Measurements from ENCODE around the gene MEF2A.

Gene MEF2A

DNA sequence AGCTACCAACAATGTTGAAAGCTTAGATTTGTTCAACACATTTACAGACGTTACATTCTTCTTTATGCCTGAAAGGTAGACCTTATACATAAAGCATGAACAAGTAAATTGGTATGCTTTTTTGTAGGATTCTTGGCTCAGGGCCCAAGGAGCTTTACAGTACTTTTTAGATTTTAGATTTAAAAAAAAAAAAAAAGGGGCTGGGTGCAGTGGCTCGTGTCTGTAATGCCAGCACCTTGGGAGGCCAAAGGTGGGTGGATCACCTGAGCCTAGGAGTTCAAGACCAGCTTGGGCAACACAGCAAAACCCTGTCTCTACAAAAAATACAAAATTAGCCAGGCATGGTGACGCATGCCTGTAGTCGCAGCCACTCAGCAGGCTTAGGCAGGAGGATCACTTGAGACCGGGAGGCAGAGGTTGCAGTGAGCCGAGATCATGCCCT is 39.7 kb downstream of the MEF2A start:
- DNase-seq (ENCODE audit: low read depth in 2 of 2, low spot score in 1 of 2) = no peak

DNA sequence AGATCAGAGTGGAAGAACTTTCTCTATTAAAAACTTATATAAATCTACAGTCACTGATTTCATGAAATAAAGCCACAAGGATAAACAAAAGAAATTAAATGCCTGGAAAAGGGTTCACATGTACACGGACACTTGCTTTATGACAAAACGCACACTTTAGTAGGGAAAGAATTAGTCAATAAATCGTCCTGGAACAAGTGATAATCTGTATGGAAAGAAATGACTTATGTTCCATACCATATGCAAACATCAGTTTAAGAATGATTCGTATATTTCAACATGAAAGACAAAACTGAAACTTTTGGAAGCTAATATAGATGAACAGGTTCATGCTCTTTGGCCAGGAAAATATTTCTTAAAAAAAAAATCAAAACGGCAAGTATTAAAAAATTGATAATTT is 40.2 kb downstream of the MEF2A start:
- DNase-seq (ENCODE audit: low read depth in 2 of 2, low spot score in 1 of 2) = no peak

DNA sequence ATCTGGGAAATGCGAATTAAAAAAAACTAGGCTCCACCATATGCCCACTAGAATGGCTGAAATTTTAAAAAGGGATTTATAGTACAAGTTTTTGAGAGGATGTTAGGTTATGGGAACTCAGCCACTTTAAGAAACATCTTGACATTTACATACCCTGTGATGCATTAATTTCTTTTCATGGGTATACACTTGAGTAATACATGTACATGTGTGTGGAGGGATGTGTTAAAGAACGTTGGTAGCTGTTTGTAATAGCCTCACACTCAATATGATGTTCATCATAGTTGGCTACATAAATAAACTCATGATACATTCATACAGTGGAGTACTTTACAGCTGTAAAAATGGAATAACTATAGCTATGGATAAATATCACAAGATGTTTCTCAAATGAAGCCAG is 40.9 kb downstream of the MEF2A start:
- DNase-seq (ENCODE audit: low read depth in 2 of 2, low spot score in 1 of 2) = no peak

DNA sequence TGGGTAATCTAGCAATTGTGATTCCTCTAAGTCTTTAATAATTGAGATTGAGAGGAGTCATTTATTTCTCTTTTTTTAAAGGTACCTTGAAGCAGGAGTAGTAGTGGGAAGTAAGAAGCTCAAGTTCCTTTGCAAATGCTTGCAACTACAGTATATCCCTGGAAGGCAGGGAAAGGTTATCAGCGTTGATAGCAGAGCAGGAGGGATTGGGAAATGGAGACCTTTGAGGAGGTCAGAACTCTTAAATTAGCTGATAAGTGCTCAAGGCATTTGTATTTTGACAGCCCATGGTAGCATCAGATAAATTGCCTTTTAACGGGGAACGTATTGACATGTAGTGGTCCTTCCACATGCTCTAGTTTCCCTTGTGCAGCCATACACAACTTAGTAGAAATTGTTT is 47.7 kb downstream of the MEF2A start:
- DNase-seq (ENCODE audit: low read depth in 2 of 2, low spot score in 1 of 2) = no peak

DNA sequence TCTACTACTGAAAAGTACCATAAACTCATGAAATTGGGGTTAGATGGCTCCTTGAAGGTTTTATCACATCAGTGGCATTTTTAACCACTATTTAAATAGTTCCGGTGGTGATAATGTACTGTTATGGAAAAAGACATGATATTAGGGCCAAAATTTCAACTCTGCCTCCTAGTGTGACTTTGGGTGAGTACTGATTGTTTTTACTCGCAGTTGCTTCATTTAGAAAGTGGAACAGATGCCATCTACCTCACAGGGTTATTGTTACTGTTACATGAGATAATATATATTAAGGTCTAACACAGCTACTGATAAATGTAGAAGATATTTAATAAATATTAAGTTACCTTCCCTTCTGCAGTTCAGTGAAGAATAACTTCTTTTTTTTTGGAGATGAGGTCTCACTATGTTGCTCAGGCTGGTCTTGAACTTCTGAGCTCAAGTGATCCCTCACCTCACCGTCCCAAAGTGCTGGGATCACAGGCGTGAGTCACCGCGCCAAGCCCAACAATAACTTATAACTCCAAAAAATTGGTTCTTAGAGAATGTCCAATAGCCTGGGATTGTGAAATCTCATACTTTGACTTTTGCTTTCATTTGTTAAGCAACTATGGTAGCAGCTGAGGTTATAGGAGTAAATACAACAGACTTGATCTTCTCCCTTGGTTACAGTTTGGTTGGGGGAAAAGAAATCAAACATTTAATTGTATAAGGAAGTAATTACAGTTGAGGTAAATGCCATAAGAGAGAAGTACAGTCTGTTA is 48.3 kb downstream of the MEF2A start:
- no peak for DNase-seq (ENCODE audit: low read depth in 2 of 2, low spot score in 1 of 2)

DNA sequence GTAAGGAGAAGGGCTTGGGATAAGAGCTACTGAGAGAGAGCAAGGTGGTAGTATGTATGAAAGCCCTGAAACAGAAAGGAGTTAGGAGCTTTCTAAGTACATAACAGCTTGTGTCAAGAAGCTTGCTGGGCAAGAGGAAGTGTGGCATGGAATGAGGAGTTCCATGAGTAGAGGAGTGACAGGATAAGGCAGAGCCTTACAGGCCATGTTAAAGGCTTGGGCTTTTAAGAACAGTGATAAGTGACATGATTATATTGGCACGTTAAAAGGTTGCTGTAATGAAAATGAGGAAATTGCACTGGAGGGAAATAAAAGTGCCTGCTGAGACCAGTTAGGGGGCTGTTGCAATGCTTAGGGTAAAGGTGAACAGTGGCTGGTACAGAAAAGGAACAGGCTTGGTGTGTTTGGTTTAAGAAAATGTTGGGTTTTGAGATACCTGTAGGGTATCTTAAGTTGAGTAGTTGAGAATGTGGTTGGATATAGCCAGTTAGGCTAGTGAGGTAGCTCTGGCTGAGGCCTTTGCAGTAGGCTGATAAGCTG is 49.0 kb downstream of the MEF2A start:
- no peak for DNase-seq (ENCODE audit: low read depth in 2 of 2, low spot score in 1 of 2)

DNA sequence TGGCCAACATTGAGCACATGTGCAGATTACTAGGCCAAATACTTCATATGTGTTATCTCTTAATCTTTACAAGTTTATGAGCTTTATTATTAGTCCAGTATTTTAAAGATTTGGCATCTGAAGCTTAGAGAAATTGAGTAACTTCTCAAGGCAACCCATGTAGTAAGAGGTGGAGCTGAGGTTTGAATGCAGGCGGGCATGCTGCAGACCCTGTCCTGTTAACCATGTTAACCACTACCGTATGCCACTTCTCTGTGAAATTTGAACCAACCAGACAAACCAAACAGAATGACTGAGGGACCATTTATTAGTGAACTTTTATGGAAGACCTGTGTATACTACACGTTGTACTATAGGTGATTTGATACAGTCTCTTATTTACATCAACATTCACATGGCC is 49.7 kb downstream of the MEF2A start:
- DNase-seq (ENCODE audit: low read depth in 2 of 2, low spot score in 1 of 2) = no peak

DNA sequence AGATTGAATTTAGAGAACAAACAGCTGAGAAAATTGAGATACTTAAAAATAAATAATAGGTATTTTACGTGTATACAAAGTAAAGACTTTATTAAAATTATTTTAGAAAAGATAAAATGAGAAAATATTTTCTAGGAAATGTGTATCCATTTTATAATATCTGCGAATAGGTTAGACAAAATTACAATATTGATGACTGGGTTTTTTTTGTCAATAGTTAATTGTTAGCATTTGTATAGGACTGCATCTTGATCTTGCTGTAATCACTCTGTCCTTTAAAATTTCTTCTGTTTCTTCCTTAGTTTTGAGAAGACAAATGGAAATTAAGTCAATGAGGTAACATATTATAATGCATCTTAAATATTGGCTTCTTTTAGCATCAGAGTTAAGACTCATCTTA is 50.3 kb downstream of the MEF2A start:
- no peak for DNase-seq (ENCODE audit: low read depth in 2 of 2, low spot score in 1 of 2)

DNA sequence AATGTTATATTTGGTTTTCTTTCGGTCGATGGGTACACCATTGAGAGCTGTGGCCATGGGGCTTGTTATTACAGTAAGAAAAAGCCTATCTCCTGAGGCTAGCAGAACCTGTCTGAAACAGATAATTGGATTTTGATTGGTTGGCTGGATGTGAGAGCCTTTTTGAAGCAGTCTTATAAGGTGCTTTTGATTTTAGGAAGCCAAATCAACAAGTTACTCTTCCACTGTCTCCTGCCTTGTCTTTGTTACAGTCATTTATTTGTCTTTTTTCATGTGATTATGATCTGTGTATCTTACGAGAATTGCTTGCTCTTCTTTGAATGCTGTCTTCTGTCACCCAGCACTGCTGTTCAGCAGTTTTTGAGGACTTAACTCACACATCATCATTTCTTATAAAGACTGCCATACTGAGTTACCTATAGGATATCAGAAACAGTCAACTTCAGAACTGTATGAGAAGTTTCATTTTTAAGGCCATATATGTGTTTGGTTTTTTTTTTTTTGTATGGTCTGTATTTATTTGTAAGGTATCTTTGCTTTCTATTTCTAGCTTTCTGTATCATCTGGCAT is 51.1 kb downstream of the MEF2A start:
- no peak for DNase-seq (ENCODE audit: low read depth in 2 of 2, low spot score in 1 of 2)

DNA sequence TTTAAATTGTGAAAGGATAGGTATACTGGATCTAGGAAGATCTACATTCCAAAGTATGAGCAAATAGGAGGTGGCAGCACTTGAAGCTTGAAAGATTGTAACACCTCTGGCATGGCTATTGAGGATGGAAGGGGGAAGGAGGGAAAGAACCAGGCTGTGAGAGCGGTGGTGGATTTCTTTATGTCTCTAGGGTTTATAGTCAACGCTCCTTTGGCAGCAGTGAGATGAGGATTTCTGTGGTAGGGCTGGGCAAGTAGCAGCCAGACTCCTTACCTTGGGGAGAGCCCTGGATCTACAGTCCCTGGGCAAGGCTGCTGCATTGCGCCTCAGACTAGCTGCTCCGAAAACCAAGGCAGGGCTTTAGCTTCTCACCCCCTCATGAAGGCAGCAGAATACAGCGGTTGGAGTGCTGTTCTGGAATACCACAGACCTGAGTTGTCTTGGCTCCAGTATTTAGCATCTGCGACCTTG is 53.2 kb downstream of the MEF2A start:
- no peak for DNase-seq (ENCODE audit: low read depth in 2 of 2, low spot score in 1 of 2)

DNA sequence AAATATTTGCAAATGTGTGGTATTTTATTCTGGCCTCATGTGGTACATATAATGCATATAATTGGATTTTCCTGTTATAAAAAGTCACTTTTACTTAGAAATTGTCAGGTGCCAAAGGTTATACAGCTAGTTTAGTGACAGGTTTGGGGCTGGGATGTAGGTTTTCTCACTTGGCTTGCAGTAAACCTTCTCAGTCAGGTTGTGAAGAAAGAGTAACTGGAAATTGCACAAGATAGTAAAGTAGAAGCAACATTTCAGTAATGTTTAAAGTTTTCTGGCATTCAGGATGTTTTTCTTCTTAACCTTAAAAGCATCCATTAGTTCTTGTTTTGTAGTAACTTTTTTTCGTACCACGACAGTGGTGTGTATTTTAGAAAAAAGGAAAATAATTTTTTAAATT is 53.9 kb downstream of the MEF2A start:
- DNase-seq (ENCODE audit: low read depth in 2 of 2, low spot score in 1 of 2) = no peak

DNA sequence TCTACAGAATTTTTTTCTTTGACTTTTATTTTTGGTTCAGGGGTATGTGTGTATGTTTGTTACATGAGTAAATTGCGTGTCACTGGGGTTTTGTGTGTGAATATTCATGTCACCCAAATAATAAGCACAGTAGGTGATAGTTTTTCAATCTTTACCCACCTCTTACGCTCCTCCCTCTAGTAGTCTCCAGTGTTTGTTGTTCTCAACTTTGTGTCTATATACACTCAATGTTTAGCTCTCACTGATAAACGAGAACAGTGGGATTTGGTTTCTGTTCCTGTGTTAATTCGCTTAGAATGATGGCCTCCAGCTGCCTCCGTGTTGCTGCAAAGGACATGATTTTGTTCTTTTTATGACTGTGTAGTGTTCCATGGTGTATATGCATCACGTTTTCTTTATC is 54.4 kb downstream of the MEF2A start:
- no peak for DNase-seq (ENCODE audit: low read depth in 2 of 2, low spot score in 1 of 2)

DNA sequence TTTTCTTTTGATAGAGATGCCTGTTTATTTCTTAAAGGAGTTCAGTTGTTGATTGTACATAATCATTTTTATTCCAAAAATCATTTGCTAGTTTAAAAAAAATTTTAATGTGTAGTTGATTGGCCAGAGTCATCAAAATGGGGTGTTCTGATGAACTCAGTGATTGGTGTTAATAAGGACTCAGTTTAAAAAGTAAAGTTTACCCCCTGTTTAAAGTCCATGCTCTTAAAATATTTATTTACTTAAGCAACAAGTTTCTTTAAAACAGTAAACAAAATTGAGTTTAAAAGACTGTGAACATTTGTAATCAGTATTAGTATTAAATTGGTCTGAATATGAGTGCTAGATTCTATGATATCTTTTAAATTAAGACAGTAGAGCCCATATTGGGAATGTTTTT is 56.0 kb downstream of the MEF2A start:
- no peak for DNase-seq (ENCODE audit: low read depth in 2 of 2, low spot score in 1 of 2)

DNA sequence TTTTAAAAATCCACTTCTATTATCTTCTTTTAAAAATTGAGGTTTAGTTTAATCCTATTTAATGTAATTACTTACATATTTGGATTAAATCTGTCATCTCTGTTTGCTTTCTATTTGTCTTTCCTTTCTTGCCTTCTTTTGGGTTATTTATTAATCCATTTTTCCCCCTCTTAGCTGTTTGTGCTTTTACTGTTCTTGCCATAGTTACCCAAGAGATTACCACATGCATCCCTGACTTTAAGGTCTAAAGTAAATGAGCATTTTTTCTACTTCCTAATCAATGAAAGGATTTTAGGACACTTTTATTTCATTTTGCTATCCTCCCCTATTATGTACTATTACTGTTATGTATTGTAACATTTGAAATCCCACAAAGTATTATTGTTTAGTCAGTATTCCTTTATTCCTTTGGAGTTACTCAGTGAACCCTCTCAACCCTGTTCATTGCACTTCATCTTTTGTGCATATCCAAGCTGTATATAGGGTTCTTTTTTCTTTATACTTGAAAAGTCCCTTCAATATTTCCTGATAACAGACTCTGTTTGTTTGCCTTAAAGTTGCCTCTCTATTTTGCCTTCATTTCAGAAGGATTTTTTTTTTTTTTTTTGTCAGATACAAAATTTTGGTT is 62.7 kb downstream of the MEF2A start:
- DNase-seq (ENCODE audit: low read depth in 2 of 2, low spot score in 1 of 2) = no peak

DNA sequence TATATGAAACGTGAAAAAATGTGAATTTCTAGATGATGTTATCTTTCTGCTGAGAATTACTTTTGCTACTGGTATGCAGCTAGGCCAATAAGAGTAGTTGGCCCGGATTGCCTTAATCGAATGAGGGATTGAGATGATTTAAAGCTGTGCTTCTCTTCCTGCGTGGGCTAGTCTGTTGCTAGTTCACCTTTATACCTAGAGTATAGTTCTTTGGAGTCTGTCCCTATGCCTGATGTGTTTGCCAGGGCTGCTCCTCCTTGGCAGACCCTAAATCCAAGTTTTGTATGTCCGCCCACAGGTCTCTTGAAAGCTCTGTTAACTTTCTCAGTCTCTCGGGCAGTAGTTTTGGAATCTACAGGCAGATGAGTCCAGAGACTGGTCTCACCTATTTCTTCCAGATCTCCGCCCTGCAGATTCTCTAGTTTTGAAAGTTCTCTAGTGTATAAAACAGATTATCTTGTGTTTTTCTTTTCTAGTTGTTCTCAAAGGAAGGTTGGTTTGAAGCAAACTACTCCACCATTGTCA is 64.9 kb downstream of the MEF2A start:
- no peak for DNase-seq (ENCODE audit: low read depth in 2 of 2, low spot score in 1 of 2)

DNA sequence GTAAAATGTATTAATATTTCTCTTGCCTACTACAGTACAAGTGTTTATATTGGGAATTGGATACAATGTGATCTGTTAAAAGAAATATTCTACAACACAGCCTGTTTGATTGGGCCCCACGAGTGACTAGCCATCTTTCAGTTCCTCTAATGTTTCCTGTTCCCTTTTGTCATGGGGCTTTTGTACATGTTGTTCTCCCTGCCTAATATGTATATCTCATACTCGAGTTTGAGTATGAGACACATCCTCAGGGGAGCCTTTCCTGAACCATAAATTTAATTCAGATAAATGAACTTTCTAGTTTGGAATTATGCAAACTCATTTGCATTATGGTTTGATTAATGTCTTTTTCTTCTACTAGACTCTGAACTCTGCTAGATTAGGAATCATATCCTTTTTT is 65.5 kb downstream of the MEF2A start:
- DNase-seq (ENCODE audit: low read depth in 2 of 2, low spot score in 1 of 2) = no peak

DNA sequence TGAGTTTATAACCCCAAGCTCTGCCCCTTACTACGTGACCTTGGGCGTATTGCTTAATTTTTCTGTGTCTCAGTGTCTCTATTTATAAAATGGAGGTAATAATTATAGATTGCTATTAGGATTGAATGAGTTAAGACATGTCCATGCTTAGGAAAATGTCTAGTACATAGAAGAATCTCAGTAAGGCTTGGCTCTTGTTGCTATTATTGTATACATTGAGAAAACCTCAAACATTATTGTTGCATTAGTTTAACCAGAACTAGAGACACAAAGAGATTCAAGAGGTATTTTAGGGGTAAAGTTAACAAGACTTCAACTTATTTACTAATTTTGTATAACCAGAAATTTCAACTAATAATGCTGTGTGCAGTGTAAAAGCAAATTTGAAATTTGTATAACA is 66.7 kb downstream of the MEF2A start:
- DNase-seq (ENCODE audit: low read depth in 2 of 2, low spot score in 1 of 2) = no peak

DNA sequence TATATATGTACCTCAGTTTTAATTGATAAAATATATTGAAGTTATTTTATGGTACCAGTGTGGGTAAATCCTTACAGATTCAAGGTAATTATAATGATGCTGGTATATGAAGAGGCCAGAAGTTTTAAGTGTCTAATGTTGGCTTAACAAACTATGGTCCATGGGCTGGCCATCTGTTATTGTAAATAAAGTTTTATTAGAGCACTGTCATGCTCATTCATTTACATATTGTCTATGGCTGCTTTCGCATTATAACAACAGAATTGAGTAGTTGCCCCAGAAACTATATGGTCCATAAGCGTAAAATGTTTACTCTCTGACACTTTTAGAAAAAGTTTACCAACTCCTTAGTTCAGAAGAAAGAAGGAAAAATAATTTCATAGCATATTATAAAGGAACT is 67.9 kb downstream of the MEF2A start:
- no peak for DNase-seq (ENCODE audit: low read depth in 2 of 2, low spot score in 1 of 2)

DNA sequence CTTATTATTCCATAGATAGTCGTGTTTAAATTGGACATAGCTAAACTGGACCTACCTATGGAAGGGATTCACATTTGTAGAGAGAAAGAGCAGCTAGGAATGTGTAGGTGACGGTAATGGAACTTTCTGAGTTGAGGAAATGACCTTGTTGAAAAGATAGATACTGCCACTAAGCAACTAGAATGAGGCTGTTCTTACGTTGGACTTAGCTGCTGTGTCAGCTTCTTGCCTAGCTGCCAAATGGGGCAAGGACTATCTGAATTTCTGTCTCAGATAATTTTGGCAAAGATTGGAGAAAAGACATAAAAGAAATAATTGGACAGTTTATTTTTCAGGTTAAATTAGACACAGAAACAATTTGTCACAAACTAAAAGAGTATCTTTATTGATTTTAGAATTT is 68.8 kb downstream of the MEF2A start:
- DNase-seq (ENCODE audit: low read depth in 2 of 2, low spot score in 1 of 2) = no peak

DNA sequence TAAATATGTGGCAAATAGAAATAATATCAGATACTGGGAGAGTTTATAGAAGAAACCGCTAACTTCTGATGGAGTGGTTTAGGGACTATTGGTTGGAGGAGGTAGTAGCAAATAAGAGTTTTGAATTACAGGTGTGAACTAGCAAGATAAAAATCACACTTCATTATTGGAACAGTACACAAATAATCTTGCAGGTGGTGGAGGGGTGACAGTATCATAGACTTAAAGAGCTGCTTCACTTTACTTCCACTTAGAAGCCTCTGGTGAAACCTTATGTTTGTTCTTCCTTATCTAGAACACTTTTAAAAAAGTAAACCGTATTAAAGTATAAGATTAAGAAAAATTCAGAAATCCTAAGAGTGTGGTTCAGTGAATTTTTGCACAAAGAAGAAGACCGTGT is 69.4 kb downstream of the MEF2A start:
- no peak for DNase-seq (ENCODE audit: low read depth in 2 of 2, low spot score in 1 of 2)

DNA sequence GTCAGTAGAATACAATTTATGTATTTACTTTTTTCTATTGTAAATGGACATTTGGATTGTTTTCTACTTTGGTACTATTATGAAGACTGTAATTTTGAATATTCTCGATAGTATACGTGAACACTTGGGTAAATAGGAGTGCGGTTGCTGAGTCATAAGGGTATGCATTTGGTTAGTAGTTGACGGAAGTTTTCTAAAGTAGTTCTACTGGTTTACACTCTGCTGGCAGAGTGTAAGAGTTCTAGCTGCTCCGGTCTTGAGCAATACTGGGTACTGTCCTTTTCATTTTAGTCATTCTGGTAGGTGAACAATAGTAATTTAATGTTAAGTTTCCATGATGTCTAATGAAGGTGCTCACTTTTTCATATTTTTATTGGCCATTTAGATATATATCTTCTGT is 70.0 kb downstream of the MEF2A start:
- DNase-seq (ENCODE audit: low read depth in 2 of 2, low spot score in 1 of 2) = no peak

DNA sequence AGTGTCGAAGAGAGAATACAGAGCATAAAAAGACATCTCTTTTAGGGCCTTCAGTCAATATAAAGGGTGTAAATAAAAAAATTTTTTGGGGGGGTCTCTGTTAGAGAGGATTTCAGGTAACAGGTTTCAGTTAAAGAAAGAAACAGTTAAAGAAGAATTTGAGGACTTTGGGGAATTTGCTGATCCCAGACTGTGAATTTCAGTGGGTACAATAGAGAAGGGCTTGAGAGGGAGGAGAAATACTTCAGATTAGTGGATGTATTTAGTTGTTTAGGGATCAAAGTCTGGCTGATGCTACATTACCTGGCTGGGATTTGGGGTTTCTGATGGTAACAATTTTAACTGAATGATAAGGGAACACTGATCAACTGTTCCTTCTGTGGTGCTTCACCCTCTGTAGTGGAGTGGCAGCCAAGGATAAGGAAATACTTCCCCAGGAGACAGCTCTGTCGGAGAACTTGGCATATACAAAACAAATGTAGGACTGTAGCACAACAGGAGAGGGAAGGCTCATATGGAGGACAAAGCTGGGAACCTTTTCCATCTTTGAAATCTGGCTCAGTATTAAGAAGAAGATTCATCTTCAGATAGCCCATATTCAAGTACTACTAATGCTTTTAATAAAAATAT is 79.2 kb downstream of the MEF2A start:
- DNase-seq (ENCODE audit: low read depth in 2 of 2, low spot score in 1 of 2) = no peak
